GM21737 (cell line): ENCODE data around the gene MYO1E.

Source experiments
- ATAC-seq: cut with Tn5 transposase; IDR thresholded peaks from one replicate; pipeline ENCODE4 v1.9.1; 2021; ENCODE audit warnings: mild to moderate bottlenecking, moderate library complexity; ENCODE audit not compliant: unreplicated experiment

MYO1E gene

DNA sequence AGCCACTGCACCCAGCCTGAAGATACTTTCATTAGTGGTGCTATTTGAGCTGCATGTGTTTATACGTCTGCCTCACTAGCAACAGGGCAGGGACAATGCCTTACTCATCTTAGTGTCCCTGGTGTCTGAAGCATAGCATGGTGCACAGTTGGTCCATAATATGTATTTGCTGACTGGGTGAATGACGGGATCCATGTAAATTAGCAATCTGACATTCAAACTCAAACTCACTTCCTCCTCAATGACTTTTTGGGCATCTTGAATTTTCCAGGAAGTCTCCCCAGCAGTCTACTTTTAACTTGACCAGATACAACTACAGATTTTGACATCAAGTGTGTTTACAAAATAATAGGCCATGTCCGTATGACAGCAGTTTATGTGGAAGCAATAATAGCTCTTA, 169.0 kb downstream of the MYO1E start:
- ATAC-seq, result no peak

GRCh38 chr15:59203008-59203407, 169.7 kb downstream of the MYO1E start:
- no peak for ATAC-seq

DNA sequence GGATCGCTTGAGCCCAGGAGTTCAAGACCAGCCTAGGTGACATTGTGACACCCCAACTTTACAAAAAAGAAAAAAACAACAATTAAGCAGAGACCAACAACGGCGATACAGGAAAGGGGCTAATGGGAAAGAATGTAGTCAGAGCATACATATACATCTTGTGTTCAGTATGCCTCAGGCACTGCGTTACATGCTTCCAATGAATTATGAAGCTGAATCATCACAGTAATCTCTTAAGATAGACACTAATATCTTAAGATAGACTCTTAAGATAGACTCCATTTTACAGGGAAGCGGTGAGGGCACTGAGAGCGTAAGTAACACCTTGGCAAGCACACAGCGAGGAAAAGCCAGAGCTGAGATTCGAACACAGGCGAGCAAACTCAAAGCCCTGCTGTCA, 172.1 kb downstream of the MYO1E start:
- no peak for ATAC-seq

DNA sequence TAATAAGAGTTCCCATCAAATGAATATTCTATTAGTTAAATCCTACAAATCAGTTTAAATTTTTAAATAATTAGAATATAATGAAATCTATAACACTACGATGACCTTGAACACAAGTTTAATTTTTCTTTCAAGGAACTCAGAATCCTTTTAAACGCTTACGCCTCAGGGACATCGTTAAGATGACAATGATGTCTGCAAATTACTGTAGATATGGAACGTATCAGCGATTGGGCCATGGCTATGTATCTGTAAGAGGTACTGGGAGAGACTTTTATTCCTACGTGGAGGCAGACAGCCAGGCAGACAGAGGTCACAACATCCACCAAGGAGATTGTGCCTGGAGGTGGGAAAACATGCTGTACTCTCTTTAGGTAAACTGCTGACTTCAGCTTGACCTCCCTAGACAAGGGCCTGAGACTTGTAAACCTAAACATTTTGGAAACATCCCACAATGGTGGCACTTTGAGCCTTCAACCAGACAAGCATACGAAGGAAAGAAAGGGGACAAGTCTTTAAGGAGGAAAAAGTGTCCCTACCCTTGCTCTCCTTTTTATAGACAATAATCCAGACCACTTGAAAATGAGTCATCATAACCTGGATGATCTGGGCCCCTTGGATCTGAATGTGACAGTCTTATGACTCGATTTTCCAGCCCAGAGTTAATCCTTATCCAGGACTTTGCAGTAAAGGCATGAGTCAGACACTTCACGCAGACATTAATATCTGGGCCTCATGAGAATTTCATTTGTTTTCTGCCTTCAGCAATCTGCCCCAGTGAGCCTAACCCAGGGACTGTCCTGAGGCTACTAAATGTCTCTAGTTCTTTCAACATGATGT, 172.8 kb downstream of the MYO1E start:
- ATAC-seq, result no peak

- no peak for ATAC-seq
These were observed 175.2 kb downstream of the MYO1E start for GRCh38 chr15:59197454-59197853.

DNA sequence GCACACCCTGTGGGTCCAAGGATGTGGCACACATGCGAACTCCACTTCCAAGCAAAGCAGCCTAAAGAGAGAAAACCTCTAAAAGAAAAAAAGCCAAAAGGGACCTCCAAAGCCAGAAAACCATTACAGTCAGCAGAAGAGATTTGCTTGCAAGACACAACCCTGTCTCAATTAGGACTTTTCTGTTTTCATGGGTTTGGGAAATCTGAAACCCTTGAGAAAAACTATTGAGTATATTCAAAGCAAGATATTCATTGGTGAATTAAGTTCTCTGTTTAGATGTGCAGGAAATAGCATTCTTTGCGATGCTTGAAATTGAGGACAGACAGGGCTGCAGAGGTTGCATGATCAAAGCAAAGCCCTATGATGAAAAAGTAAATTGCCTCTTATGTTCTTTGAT, 176.3 kb downstream of the MYO1E start:
- ATAC-seq, result no peak

GRCh38 chr15:59194639-59195325, 177.9 kb downstream of the MYO1E start:
- ATAC-seq, result no peak

DNA sequence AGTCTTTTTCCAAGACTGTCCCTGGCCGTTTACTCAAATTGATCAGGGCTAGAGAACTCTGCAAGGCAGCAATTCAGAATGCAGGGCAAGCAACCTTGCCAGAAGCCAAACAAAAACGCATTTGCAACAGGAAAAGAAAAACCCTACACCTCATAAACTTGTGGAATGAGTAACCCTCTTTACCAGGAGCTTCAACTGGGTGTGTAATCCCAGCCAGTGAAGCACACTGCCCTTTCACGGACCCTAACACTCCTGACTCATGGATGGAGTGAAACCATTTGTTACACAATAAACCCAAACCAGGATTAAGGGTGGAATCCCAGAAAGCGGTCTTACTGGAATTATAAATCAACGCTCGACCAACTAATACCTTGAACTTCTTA, 180.8 kb downstream of the MYO1E start:
- ATAC-seq, result no peak

GRCh38 chr15:59190291-59190690, 182.4 kb downstream of the MYO1E start:
- no peak for ATAC-seq

GRCh38 chr15:59189241-59189640, 183.4 kb downstream of the MYO1E start:
- no peak for ATAC-seq

DNA sequence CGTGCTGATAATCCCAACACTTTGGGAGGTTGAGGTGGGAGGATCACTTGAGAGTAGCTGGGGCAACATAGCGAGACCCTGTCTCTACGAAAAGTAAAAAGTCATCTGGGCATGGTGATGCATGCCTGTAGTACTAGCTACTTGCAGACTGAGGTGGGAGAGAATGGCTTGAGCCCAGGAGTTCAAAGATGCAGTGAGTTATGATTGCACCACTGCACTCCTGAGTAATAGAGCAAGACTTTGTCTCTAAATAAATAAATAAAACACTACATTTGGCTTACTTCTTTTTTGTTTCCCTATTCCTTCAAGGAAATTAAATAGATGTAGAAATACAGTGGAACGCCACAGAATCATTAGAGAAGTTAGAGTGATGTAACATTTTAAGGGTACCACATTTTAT, 186.2 kb downstream of the MYO1E start:
- no peak for ATAC-seq

- no peak for ATAC-seq
These were observed 186.9 kb downstream of the MYO1E start for GRCh38 chr15:59185725-59186124.

GRCh38 chr15:59180945-59181600, 191.6 kb downstream of the MYO1E start:
- ATAC-seq, result no peak

GRCh38 chr15:59179717-59180116, 193.0 kb downstream of the MYO1E start:
- ATAC-seq, result no peak

GRCh38 chr15:59178151-59178695, 194.4 kb downstream of the MYO1E start:
- no peak for ATAC-seq

DNA sequence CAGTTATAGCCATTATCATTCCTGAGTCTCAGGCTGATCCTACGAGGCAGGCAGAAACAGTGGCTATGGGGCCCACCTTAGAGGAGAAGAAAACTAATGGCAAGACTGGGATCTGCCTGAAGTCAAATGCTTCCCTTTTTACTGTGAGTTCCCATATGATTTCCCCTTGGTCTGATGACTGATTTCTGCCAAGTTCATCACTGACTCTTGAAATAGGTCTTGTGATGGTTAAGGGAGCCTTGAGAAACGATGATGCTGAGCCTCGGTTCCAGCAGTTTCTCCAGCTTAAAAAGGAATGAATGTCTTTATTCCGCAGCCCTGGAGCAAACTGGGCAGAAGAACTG, 195.4 kb downstream of the MYO1E start:
- no peak for ATAC-seq

DNA sequence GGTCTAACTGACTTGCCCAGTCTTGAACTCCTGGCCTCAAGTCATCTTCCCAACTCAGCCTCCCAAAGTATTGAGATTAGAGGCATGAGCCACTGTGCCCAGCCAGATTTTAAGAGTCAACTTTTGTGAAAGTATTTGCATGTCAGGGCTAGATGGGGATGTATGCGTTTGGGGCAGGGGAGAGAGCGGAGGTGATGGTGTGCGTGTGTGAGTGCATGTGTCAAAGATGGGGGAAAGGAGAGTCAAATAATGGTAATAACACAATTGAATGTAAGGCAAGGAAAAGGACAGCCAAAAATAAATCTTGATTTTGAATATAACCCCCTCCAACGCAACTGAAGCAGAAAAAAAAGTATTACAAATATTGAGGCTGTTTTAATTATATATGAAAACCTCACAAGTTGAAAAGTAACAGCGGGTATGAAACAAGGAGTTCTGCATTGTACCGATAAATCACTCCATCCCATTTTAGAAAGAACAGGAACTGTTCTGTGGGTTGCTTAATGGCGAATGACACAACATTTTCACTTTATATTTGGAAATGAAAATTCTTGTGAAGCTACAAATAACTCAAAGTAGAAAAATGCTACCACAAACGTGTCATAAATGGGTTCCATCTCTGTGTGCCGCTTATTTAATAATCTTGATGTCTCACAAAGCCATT, 195.9 kb downstream of the MYO1E start:
- no peak for ATAC-seq

GRCh38 chr15:59174835-59175831, 197.5 kb downstream of the MYO1E start:
- no peak for ATAC-seq

- no peak for ATAC-seq
These were observed 198.4 kb downstream of the MYO1E start for GRCh38 chr15:59174151-59174834.
